Measurements from ENCODE around the gene PALLD. TPM values are rescaled to one million over a fixed set of nuclear protein-coding genes. Genes with fewer than 3 reads are reported as not detected.

Gene PALLD
- polyA plus RNA-seq, 3 donors, result 7.0 to 145 (median 22.7) TPM

- no peak overlapping the region for H3K27ac ChIP-seq (ENCODE audit: low read depth, low read length)
- WGBS, 3 donors, result 97 to 100% (median 98%) methylated on average over 2 of the region's 2 CpGs
These were observed 394.2 kb downstream of the PALLD start for GRCh38 chr4:168891086-168891485.

DNA sequence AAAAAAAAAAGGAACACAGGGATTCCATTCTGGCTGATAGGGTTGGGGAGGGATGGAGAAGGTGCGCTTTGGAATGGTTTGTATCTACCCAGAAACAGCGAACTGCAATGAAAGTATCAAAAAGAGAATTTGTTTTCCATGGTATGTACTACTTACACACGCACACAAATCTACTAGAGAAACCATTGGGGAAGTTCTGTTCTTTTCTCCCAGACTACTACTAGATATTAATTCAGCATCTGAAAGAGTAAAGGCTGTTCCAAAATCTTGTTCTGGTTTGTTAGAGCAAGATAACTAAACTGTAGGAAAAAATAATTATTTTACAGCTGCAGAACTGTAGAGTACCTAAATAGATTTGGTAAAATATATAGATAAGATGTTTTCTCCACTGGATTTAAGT, 394.8 kb downstream of the PALLD start:
- H3K27ac ChIP-seq (ENCODE audit: low read depth, low read length), result no peak overlapping the region
- WGBS, 3 donors, result 86 to 96% (median 94%) methylated on average over 3 of the region's 3 CpGs

DNA sequence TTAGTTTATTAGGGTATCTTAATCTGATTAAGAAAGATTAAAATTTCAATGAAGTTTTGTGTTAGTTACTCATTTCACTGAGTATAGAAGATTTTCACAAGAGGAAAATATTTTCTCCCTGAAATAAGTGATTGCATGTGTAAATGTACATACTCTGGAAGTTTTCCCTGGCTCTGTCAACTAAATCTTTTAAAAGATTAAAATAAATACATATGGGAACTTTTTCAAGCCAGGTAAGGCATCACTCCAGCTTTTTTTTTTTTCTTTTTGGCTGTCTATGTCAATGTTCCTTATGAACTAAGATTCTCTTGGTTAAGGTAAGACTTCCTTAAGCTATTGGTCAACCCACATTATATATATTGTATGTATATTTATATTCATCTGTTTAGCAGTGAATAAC, 395.6 kb downstream of the PALLD start:
- H3K27ac ChIP-seq (ENCODE audit: low read depth, low read length), result no peak overlapping the region

DNA sequence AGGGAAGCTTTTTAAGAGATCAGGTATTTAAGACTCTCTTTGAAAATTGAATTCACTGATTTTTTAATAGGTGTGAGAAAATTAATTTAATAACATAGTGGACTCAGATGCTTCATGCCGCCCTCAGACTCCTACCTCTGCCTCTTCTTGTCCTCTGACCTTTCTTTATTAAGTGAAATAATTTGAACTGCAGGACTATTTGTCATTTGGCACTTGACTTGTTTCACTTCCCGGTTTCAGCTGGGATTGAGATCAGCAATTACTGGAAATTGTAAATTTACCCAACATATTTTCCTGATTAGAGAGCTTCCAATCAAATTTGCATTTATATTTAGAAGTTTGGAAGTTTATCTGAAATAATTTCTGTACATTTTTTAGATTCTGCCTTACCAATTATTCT, 396.4 kb downstream of the PALLD start:
- 45 to 74% (median 58%) methylated on average over 2 of the region's 2 CpGs for WGBS, 3 donors
- H3K27ac ChIP-seq (ENCODE audit: low read depth, low read length), result no peak overlapping the region

DNA sequence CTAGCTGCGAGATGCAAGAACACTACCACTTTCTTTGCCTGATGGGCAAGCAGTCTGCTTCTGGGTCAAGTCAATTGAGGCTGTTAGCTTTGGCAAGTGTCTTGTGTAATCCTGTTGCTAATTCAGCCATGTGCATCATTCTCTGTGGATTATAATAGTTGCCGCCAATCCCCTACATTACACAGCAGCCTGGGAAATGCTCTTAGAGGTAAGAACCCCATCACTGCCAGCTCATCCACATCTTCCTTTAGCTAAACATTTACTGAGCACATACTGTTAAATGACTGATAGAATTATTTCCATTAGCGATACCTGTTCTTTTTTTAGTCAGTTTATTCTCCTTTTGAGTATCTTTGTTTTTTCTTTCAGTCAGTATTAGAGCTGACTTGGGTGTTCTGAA, 397.0 kb downstream of the PALLD start:
- no peak overlapping the region for H3K27ac ChIP-seq (ENCODE audit: low read depth, low read length)
- WGBS, 3 donors, result 79 to 96% (median 85%) methylated on average over 3 of the region's 3 CpGs

DNA sequence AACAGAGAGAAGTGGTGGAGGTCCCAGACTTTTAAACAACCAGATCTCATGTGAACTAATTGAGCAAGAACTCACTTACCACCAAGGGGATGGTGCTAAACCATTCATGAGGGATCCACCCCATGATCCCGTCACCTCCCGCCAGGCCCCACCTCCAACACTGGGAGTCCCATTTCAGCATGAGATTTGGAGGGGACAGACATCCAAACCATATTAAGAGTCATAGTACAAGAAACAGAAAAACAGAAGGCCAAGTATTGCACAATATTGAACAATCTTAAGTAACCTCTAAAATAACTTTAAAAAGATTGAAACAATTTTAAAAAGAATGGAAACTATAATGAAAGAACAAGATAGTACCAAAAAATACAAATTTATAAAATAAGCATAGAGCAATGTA, 403.2 kb downstream of the PALLD start:
- 63 to 95% (median 82%) methylated on average over 2 of the region's 2 CpGs for WGBS, 3 donors
- H3K27ac ChIP-seq (ENCODE audit: low read depth, low read length), result no peak overlapping the region

GRCh38 chr4:168907119-168907698, 410.4 kb downstream of the PALLD start:
- H3K27ac ChIP-seq (ENCODE audit: low read depth, low read length), result no peak overlapping the region
- 83 to 90% (median 83%) methylated on average over 2 of the region's 2 CpGs for WGBS, 3 donors

GRCh38 chr4:168908093-168908492, 411.2 kb downstream of the PALLD start:
- no peak overlapping the region for H3K27ac ChIP-seq (ENCODE audit: low read depth, low read length)
- 88 to 96% (median 90%) methylated on average over 1 of the region's 1 CpG for WGBS, 3 donors

GRCh38 chr4:168908851-168909273, 412.0 kb downstream of the PALLD start:
- WGBS, 3 donors, result 43 to 60% (median 45%) methylated on average over 3 of the region's 3 CpGs
- no peak overlapping the region for H3K27ac ChIP-seq (ENCODE audit: low read depth, low read length)

DNA sequence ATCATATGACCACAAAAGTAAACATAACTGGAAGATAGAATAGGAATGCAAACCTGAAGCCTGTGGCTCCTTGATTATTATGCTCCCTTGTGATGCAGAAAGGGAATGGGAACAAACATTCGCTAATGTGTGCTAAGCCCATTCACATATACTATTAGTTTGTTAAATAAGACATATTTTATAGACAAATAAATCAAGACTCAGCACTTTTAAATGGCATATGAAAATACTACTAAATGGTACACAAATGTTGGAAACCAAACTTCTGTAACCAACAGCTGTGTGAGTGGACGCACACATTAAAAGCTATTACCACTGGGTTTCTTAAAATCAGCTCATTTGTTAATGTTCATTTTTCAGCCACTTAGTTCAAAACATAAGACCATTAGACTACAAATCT, 417.2 kb downstream of the PALLD start:
- WGBS, 3 donors, result 90 to 96% (median 95%) methylated on average over 2 of the region's 2 CpGs
- no peak overlapping the region for H3K27ac ChIP-seq (ENCODE audit: low read depth, low read length)

GRCh38 chr4:168917138-168917779, 420.4 kb downstream of the PALLD start:
- WGBS, 3 donors, result 66 to 75% (median 69%) methylated on average over 8 of the region's 8 CpGs
- H3K27ac ChIP-seq (ENCODE audit: low read depth, low read length), result no peak overlapping the region

- H3K27ac ChIP-seq (ENCODE audit: low read depth, low read length), result no peak overlapping the region
- 85 to 93% (median 90%) methylated on average over 4 of the region's 4 CpGs for WGBS, 3 donors
These were observed 423.0 kb downstream of the PALLD start for GRCh38 chr4:168919706-168920324.

- no peak overlapping the region for H3K27ac ChIP-seq (ENCODE audit: low read depth, low read length)
- 87 to 89% (median 88%) methylated on average over 6 of the region's 6 CpGs for WGBS, 3 donors
These were observed 423.7 kb downstream of the PALLD start for GRCh38 chr4:168920441-168921065.

DNA sequence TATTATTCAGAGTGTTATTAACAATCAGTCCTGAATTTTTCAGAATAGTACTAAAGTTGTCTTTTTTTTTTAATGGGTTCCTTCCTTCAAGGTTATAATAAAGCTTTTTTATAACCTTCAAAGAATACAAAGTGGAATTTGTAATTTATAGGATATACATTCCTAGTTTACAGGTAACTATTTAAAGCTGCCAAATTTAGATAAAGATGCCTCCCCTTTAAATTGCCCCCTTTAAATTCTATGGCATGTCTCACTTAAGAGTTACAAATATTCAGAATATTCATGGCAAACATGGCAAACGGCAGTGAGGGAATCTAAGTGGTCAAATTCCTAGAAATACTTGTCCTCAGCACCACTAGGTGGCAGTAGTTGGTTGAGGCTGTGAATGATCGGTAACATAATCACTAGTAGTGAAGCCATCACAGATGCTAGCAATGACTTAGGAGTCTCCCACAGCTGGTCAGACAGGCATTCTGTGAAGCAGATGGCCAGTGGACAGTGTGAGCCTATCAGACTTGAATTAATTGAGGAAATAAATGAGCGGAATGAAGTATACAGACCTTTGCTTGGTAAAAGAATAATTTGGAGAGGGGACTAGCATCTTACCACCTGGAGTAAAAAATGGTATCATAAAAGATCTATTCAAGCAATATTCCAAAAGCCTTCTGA, 426.8 kb downstream of the PALLD start:
- no peak overlapping the region for H3K27ac ChIP-seq (ENCODE audit: low read depth, low read length)

GRCh38 chr4:168924667-168925066, 427.8 kb downstream of the PALLD start:
- 84 to 95% (median 93%) methylated on average over 2 of the region's 2 CpGs for WGBS, 3 donors
- no peak overlapping the region for H3K27ac ChIP-seq (ENCODE audit: low read depth, low read length)

More for the DNA sequence above, 426.8 kb downstream of the PALLD start:
- WGBS, 3 donors, result 8 to 17% (median 14%) methylated on average over 3 of the region's 3 CpGs

DNA sequence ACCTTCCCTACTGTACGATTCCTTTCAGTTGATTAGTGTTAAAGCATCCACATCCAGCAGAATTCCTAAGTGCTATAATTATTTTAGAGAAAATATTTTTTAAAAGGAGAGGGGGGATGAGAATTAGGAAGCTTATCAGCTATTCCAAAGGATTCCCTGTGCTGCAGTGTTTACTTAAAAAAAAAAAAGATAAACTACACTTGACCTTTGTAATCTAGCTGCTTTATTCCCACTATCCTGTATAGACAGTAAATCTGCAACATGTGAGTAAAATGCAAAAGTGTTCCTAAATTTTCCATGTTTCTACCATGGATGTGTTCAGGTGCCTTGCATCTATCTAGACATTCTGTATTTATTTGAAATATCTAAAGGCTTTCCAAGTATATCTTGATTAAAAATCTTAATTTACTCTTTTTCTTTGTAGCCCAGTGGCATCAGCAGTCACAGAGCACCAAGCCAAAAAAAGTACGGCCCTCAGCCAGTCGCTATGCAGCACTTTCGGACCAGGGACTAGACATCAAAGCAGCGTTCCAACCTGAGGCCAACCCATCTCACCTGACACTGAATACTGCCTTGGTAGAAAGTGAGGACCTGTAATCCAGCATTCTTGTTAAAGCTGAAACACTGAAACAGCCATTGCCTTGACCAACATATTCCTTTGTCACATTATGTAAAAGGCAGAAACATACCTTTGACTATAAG, 429.1 kb downstream of the PALLD start:
- WGBS, 3 donors, result 91 to 96% (median 95%) methylated on average over 5 of the region's 5 CpGs
- no peak overlapping the region for H3K27ac ChIP-seq (ENCODE audit: low read depth, low read length)

- 92 to 94% (median 93%) methylated on average over 2 of the region's 2 CpGs for WGBS, 3 donors
- no peak overlapping the region for H3K27ac ChIP-seq (ENCODE audit: low read depth, low read length)
These were observed 431.5 kb downstream of the PALLD start for GRCh38 chr4:168928346-168928745.

DNA sequence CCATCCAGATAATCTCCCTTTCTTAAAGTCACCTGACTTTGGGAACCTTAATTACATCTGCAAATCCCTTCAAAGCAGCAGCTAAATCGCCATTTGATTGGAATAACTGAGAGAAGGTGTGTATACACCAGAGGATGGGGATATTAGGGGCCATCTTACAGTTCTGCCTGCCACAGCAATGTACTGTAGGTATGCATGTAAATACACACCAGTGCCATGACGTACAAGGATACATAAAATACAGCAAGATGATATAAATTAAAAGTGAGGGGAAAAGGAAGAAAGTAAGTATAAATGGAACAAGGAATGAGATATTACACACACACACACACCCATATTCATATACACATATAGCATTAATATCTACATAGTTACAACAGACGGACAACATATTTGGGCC, 432.0 kb downstream of the PALLD start:
- WGBS, 3 donors, result 91 to 95% (median 94%) methylated on average over 3 of the region's 3 CpGs
- H3K27ac ChIP-seq (ENCODE audit: low read depth, low read length), result no peak overlapping the region

Data from adipose tissue (tissue), 3 donors.